ENCODE results near the gene PSME3IP1. TPM values are rescaled to one million over a fixed set of nuclear protein-coding genes. Genes with fewer than 3 reads are reported as not detected.
A peak's percentile ranks its signal among the peaks of the same experiment; 100 is the strongest.

PSME3IP1 gene
- total and polyA plus RNA-seq, 2 experiments from 2014 or later = 78.0 to 105 TPM

DNA sequence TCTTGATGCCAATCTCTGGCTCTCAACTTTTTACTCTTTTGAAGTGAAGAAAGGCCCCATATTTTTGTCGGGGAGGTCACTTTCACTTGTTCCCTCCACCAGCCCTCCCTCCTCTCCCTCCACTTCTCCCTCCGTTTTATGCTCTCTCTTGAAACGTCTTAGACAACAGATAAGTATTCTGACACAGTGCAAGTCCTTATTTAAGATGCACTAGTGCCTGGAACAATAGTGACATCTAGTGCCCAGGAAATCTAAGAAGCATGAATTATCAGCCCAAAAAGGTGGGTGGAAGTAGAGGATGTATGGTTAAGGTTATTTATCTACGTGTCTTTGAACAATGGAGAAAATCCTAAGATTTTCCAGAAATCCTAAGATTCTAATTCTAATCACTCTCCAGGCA, 17.9 kb downstream of the PSME3IP1 start:
- no peaks in the 10 kb centered on the region for H4K20me1 ChIP-seq (replicated peaks; ENCODE audit: insufficient read depth)
- H3K4me1 ChIP-seq (ENCODE audit: insufficient read depth) = no peaks in the 10 kb centered on the region
- H3F3A ChIP-seq (replicated peaks; ENCODE audit: low read depth) = no peaks in the 10 kb centered on the region
- H3K4me3 ChIP-seq = no peak overlapping the region
- no peak overlapping the region for H2AFZ ChIP-seq
- DNase-seq (ENCODE audit: low spot score) (peak; percentile 63), ATAC-seq (peak; percentile 43; the same call in 1 of the 3 replicates)
- Mint-ChIP-seq H3K27ac (no peak overlapping the region), H3K4me3 (no peak overlapping the region), H3K4me1 (peaks cover 3% of the 10 kb centered on the region; the same call in 1 of the 3 replicates), H3K9me3 (no peaks in the 10 kb centered on the region), H3K36me3 (ENCODE audit: low read depth) (peaks cover 68% of the 10 kb centered on the region), H3K27me3 (ENCODE audit: insufficient read depth, low read depth, poor library complexity) (no peaks in the 10 kb centered on the region)
- peaks cover 69% of the 10 kb centered on the region; the same call in 1 of the 2 replicates for H3K36me3 ChIP-seq (ENCODE audit: insufficient read depth)
- H3K27me3 ChIP-seq (ENCODE audit: insufficient read depth) = no peaks in the 10 kb centered on the region
- H3K4me2 ChIP-seq = no peak overlapping the region
- no peak overlapping the region for H3K27ac ChIP-seq (ENCODE audit: low read depth)
- H3K9me2 ChIP-seq (ENCODE audit: insufficient read depth) = no peaks in the 10 kb centered on the region
- no peak for TF ChIP-seq ZNF114 (CRISPR knock-in tag; IDR thresholded peaks at IDR 0.05)
- no peak for TF ChIP-seq JUNB (IDR thresholded peaks at IDR 0.05; ENCODE audit: unreplicated experiment)
- TF ChIP-seq, protein P1, sequence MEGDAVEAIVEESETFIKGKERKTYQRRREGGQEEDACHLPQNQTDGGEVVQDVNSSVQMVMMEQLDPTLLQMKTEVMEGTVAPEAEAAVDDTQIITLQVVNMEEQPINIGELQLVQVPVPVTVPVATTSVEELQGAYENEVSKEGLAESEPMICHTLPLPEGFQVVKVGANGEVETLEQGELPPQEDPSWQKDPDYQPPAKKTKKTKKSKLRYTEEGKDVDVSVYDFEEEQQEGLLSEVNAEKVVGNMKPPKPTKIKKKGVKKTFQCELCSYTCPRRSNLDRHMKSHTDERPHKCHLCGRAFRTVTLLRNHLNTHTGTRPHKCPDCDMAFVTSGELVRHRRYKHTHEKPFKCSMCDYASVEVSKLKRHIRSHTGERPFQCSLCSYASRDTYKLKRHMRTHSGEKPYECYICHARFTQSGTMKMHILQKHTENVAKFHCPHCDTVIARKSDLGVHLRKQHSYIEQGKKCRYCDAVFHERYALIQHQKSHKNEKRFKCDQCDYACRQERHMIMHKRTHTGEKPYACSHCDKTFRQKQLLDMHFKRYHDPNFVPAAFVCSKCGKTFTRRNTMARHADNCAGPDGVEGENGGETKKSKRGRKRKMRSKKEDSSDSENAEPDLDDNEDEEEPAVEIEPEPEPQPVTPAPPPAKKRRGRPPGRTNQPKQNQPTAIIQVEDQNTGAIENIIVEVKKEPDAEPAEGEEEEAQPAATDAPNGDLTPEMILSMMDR (conservative IDR thresholded peaks at IDR 0.05; ENCODE audit: low read depth in 2 of 2) = peak; percentile 74 to 80
- no peak for TF ChIP-seq CREB1 (CRISPR knock-in tag; IDR thresholded peaks at IDR 0.05; ENCODE audit: low read depth)
- H3K79me2 ChIP-seq (replicated peaks; ENCODE audit: insufficient read depth) = no peaks in the 10 kb centered on the region

DNA sequence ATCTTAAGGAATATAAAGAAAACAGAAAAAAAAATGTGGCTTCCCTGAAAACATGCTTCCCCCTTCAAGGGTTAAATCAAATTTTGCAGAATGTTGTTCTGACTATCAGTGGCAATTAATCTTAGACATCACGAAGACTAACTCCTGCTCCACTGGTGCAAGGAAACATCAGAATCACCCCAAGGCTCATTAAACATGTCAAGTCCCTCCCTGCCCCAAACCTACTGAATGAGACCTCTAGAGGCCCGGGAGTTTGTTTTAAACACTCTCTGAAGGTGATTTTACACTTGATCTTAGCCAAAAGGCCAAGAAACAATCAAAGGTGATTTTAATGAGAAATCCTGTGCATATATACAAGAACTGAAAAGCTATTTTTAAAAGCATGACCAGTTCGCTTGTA, 18.3 kb downstream of the PSME3IP1 start:
- ATAC-seq = no peak
- peaks cover 69% of the 10 kb centered on the region; the same call in 1 of the 2 replicates for H3K36me3 ChIP-seq (ENCODE audit: insufficient read depth)

More for the DNA sequence above, 18.3 kb downstream of the PSME3IP1 start:
- Mint-ChIP-seq H3K27me3 (ENCODE audit: insufficient read depth, low read depth, poor library complexity) (no peaks in the 10 kb centered on the region), H3K4me1 (peaks cover 3% of the 10 kb centered on the region; the same call in 1 of the 3 replicates), H3K27ac (peak overlapping the region; percentile 54; the same call in 1 of the 2 replicates), H3K9me3 (no peaks in the 10 kb centered on the region), H3K36me3 (ENCODE audit: low read depth) (peaks cover 69% of the 10 kb centered on the region), H3K4me3 (no peak overlapping the region)
- TF ChIP-seq, protein P2, sequence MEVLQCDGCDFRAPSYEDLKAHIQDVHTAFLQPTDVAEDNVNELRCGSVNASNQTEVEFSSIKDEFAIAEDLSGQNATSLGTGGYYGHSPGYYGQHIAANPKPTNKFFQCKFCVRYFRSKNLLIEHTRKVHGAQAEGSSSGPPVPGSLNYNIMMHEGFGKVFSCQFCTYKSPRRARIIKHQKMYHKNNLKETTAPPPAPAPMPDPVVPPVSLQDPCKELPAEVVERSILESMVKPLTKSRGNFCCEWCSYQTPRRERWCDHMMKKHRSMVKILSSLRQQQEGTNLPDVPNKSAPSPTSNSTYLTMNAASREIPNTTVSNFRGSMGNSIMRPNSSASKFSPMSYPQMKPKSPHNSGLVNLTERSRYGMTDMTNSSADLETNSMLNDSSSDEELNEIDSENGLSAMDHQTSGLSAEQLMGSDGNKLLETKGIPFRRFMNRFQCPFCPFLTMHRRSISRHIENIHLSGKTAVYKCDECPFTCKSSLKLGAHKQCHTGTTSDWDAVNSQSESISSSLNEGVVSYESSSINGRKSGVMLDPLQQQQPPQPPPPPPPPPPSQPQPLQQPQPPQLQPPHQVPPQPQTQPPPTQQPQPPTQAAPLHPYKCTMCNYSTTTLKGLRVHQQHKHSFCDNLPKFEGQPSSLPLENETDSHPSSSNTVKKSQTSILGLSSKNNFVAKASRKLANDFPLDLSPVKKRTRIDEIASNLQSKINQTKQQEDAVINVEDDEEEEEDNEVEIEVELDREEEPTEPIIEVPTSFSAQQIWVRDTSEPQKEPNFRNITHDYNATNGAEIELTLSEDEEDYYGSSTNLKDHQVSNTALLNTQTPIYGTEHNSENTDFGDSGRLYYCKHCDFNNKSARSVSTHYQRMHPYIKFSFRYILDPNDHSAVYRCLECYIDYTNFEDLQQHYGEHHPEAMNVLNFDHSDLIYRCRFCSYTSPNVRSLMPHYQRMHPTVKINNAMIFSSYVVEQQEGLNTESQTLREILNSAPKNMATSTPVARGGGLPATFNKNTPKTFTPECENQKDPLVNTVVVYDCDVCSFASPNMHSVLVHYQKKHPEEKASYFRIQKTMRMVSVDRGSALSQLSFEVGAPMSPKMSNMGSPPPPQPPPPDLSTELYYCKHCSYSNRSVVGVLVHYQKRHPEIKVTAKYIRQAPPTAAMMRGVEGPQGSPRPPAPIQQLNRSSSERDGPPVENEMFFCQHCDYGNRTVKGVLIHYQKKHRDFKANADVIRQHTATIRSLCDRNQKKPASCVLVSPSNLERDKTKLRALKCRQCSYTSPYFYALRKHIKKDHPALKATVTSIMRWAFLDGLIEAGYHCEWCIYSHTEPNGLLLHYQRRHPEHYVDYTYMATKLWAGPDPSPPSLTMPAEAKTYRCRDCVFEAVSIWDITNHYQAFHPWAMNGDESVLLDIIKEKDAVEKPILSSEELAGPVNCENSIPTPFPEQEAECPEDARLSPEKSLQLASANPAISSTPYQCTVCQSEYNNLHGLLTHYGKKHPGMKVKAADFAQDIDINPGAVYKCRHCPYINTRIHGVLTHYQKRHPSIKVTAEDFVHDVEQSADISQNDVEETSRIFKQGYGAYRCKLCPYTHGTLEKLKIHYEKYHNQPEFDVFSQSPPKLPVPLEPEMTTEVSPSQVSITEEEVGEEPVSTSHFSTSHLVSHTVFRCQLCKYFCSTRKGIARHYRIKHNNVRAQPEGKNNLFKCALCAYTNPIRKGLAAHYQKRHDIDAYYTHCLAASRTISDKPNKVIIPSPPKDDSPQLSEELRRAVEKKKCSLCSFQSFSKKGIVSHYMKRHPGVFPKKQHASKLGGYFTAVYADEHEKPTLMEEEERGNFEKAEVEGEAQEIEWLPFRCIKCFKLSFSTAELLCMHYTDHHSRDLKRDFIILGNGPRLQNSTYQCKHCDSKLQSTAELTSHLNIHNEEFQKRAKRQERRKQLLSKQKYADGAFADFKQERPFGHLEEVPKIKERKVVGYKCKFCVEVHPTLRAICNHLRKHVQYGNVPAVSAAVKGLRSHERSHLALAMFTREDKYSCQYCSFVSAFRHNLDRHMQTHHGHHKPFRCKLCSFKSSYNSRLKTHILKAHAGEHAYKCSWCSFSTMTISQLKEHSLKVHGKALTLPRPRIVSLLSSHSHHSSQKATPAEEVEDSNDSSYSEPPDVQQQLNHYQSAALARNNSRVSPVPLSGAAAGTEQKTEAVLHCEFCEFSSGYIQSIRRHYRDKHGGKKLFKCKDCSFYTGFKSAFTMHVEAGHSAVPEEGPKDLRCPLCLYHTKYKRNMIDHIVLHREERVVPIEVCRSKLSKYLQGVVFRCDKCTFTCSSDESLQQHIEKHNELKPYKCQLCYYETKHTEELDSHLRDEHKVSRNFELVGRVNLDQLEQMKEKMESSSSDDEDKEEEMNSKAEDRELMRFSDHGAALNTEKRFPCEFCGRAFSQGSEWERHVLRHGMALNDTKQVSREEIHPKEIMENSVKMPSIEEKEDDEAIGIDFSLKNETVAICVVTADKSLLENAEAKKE (CRISPR knock-in tag; IDR thresholded peaks at IDR 0.05) = no peak
- TF ChIP-seq ZNF114 (CRISPR knock-in tag; IDR thresholded peaks at IDR 0.05) (no peak), NANOG (IDR thresholded peaks at IDR 0.05; ENCODE audit: borderline replicate concordance) (no peak), JUNB (IDR thresholded peaks at IDR 0.05; ENCODE audit: unreplicated experiment) (no peak), STAT1 (IDR thresholded peaks at IDR 0.05; ENCODE audit: unreplicated experiment) (no peak), ZNF331 (CRISPR knock-in tag; IDR thresholded peaks at IDR 0.05; ENCODE audit: low read depth) (no peak), POLR2AphosphoS5 (IDR thresholded peaks at IDR 0.05; ENCODE audit: low read depth) (no peak)
- Histone ChIP-seq H3K4me3 (no peak overlapping the region), H3K27me3 (ENCODE audit: insufficient read depth) (no peaks in the 10 kb centered on the region), H3F3A (replicated peaks; ENCODE audit: low read depth) (no peaks in the 10 kb centered on the region), H4K20me1 (replicated peaks; ENCODE audit: insufficient read depth) (no peaks in the 10 kb centered on the region), H3K4me1 (ENCODE audit: insufficient read depth) (no peaks in the 10 kb centered on the region), H3K9me2 (ENCODE audit: insufficient read depth) (no peaks in the 10 kb centered on the region), H2AFZ (no peak overlapping the region), H3K79me2 (replicated peaks; ENCODE audit: insufficient read depth) (no peaks in the 10 kb centered on the region), H3K4me2 (no peak overlapping the region), H3K27ac (ENCODE audit: low read depth) (no peak overlapping the region)
- DNase-seq (ENCODE audit: low spot score) = no peak

All from GM23338 (cell line).